B cell (primary cell): Measurements from ENCODE around the gene RASGRP2. TPM values are rescaled to one million over a fixed set of nuclear protein-coding genes. Genes with fewer than 3 reads are reported as not detected.
A peak's percentile ranks its signal among the peaks of the same experiment; 100 is the strongest.

Experiments used
- ATAC-seq: fragments of 200-7000 bp; cut with Tn5 transposase; one replicate; pipeline ENCODE4 v1.10.0; 2021; ENCODE audit warnings: low read depth, mild to moderate bottlenecking, moderate number of reproducible peaks, moderate library complexity
- CTCF ChIA-PET: fragments of 350-600 bp; sonication (Branson Sonifier 250); formaldehyde crosslinking; loops from one replicate; lab custom pipeline; 2021; ENCODE audit warnings: antibody characterized with exemption, inconsistent platforms; lab: Charles Lee
- POLR2A ChIA-PET: fragments of 350-600 bp; sonication (Branson Sonifier 250); formaldehyde crosslinking; loops from one replicate; lab custom pipeline; 2021; ENCODE audit warnings: antibody characterized with exemption; lab: Charles Lee
- DNase-seq: peaks from one replicate; pipeline ENCODE4 v3.0.0; 2013
- H2AFZ ChIP-seq: 2 replicates; pipeline ENCODE4 v1.6.1; 2012; ENCODE audit warnings: mild to moderate bottlenecking, low read depth, low read length; ENCODE audit not compliant: insufficient read depth, poor library complexity, severe bottlenecking
- H3K27ac ChIP-seq, 2 donors: 1 replicate in 1 of 2; 2 replicates in 1 of 2; pipeline ENCODE4 v1.5.1; 2012 to 2013; ENCODE audit warnings: low read length in 2 of 2, mild to moderate bottlenecking in 2 of 2, moderate library complexity in 1 of 2
- H3K27me3 ChIP-seq, 4 experiments: fragments of 200-600 bp in 1 of 4; sonication (generic) in 1 of 4; replicated peaks in 1 of 4; 1 replicate in 2 of 4; 2 replicates in 2 of 4; pipeline versions ENCODE4 v1.6.1 to v1.7.0; 2013 to 2016; ENCODE audit warnings: low read length in 3 of 4, mild to moderate bottlenecking in 2 of 4, mixed read lengths in 1 of 4, moderate library complexity in 1 of 4; ENCODE audit not compliant: insufficient read depth in 4 of 4, control insufficient read depth in 3 of 4; ENCODE audit errors: control extremely low read depth in 1 of 4
- H3K36me3 ChIP-seq, 2 experiments: replicated peaks in 1 of 2; 1 replicate in 1 of 2; 2 replicates in 1 of 2; pipeline versions ENCODE4 v1.6.1 to v1.7.1; 2013; ENCODE audit warnings: low read length in 1 of 2; ENCODE audit not compliant: insufficient read depth in 2 of 2, control insufficient read depth in 1 of 2; ENCODE audit errors: control extremely low read depth in 1 of 2, extremely low read depth in 1 of 2
- H3K4me1 ChIP-seq, 2 donors: fragments of 200-600 bp in 1 of 2; sonication (generic) in 1 of 2; 1 replicate in 1 of 2; 2 replicates in 1 of 2; pipeline versions ENCODE4 v1.5.1 to v1.6.1; 2013 to 2017; ENCODE audit warnings: low read length in 2 of 2; ENCODE audit not compliant: control insufficient read depth in 2 of 2, insufficient read depth in 2 of 2
- H3K4me2 ChIP-seq: replicated peaks from 2 replicates; pipeline ENCODE3; 2012; ENCODE audit warnings: mild to moderate bottlenecking, low read depth, low read length; ENCODE audit not compliant: poor library complexity, severe bottlenecking
- H3K4me3 ChIP-seq, 5 experiments: fragments of 200-600 bp in 1 of 5; sonication (generic) in 1 of 5; 1 replicate in 3 of 5; 2 replicates in 2 of 5; pipeline versions ENCODE4 v1.5.1 to v1.7.0; 2011 to 2016; ENCODE audit warnings: low read length in 4 of 5, mild to moderate bottlenecking in 4 of 5, low read depth in 2 of 5, control low read depth in 1 of 5, moderate library complexity in 1 of 5; ENCODE audit not compliant: insufficient read depth in 1 of 5; ENCODE audit errors: control extremely low read depth in 1 of 5, extremely low read depth in 1 of 5
- H3K79me2 ChIP-seq: fragments of 200-600 bp; sonication (generic); one replicate; pipeline ENCODE4 v1.6.0; 2016; ENCODE audit warnings: low read length; ENCODE audit not compliant: control insufficient read depth, insufficient read depth
- H3K9ac ChIP-seq: fragments of 200-600 bp; sonication (generic); 2 replicates; pipeline ENCODE4 v1.6.1; 2017; ENCODE audit warnings: mild to moderate bottlenecking, low read length, moderate library complexity
- H3K9me3 ChIP-seq, 3 donors: one replicate each; pipeline versions ENCODE4 v1.6.1 to v1.7.1; 2013; ENCODE audit warnings: low read length in 2 of 3; ENCODE audit not compliant: control insufficient read depth in 2 of 3, insufficient read depth in 1 of 3; ENCODE audit errors: control extremely low read depth in 1 of 3
- H4K20me1 ChIP-seq: 2 replicates; pipeline ENCODE4 v1.6.0; 2012; ENCODE audit warnings: mild to moderate bottlenecking, low read length; ENCODE audit not compliant: insufficient read depth, control insufficient read depth, poor library complexity, severe bottlenecking
- H3K27ac Mint-ChIP-seq: one replicate; pipeline ENCODE4 v1.8.0; 2021; ENCODE audit warnings: mixed read lengths
- H3K27me3 Mint-ChIP-seq: one replicate; pipeline ENCODE4 v1.8.0; 2021; ENCODE audit warnings: mixed read lengths
- H3K4me1 Mint-ChIP-seq: one replicate; pipeline ENCODE4 v1.8.0; 2021; ENCODE audit warnings: mixed read lengths
- H3K4me3 Mint-ChIP-seq: one replicate; pipeline ENCODE4 v1.8.0; 2021; ENCODE audit warnings: mixed read lengths
- H3K9me3 Mint-ChIP-seq: one replicate; pipeline ENCODE4 v1.8.0; 2022; ENCODE audit warnings: mixed read lengths; ENCODE audit not compliant: insufficient read depth
- EZH2 ChIP-seq: IDR thresholded peaks from 2 replicates; pipeline ENCODE4 v1.6.1; 2012; ENCODE audit warnings: borderline replicate concordance, low read depth, mild to moderate bottlenecking, moderate library complexity, low read length; ENCODE audit not compliant: insufficient read depth, poor library complexity, severe bottlenecking
- WGBS: methylation state at CpG from one replicate; pipeline ENCODE4 v1.1.5; 2013; ENCODE audit warnings: missing lambda C conversion rate; ENCODE audit not compliant: insufficient coverage; 5-methylcytosine and 5-hydroxymethylcytosine counted together
- intact Hi-C: fragments of 100-400 bp; cut with micrococcal nuclease; formaldehyde crosslinking; loops from one replicate; pipeline ENCODE4 v1.10.0; 2022
- polyA plus RNA-seq: library from polyadenylated mRNA; depleted of rRNA; stranded (reverse); fragments of >200 nt; gene quantifications from 2 replicates; pipeline ENCODE4 v1.2.3, GENCODE V29; 2012
- total RNA-seq, 2 donors: library from RNA; stranded (reverse); fragments of 120-200 nt in 1 of 2; gene quantifications; 1 replicate in 1 of 2; 2 replicates in 1 of 2; pipeline versions ENCODE4 v1.2.3 to v1.2.4, GENCODE V29; 2013 to 2022
- TF ChIP-seq, protein P1 (sequence below): fragments of 200-600 bp; IDR thresholded peaks from one replicate; pipeline ENCODE4 v1.8.0; 2022; ENCODE audit warnings: antibody characterized with exemption, mild to moderate bottlenecking

The RASGRP2 gene
- total and polyA plus RNA-seq, 2 donors (not counting 1 experiment from before 2014, with no cell fraction given) = 628 to 1,139 TPM

- H3K27ac ChIP-seq = peak overlapping the region in 1 of 2 donors; percentile 34
- Mint-ChIP-seq H3K4me3 (no peak overlapping the region), H3K9me3 (no peaks in the 10 kb centered on the region), H3K27ac (peak overlapping the region; percentile 91), H3K4me1 (peaks cover 53% of the 10 kb centered on the region), H3K27me3 (no peaks in the 10 kb centered on the region)
- no peak for TF ChIP-seq EZH2
- TF ChIP-seq, protein P1, sequence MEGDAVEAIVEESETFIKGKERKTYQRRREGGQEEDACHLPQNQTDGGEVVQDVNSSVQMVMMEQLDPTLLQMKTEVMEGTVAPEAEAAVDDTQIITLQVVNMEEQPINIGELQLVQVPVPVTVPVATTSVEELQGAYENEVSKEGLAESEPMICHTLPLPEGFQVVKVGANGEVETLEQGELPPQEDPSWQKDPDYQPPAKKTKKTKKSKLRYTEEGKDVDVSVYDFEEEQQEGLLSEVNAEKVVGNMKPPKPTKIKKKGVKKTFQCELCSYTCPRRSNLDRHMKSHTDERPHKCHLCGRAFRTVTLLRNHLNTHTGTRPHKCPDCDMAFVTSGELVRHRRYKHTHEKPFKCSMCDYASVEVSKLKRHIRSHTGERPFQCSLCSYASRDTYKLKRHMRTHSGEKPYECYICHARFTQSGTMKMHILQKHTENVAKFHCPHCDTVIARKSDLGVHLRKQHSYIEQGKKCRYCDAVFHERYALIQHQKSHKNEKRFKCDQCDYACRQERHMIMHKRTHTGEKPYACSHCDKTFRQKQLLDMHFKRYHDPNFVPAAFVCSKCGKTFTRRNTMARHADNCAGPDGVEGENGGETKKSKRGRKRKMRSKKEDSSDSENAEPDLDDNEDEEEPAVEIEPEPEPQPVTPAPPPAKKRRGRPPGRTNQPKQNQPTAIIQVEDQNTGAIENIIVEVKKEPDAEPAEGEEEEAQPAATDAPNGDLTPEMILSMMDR = no peak
- H3K4me2 ChIP-seq = no peak overlapping the region
- no peaks in the 10 kb centered on the region for H3K27me3 ChIP-seq
- no peak for ATAC-seq
- DNase-seq = no peak
- H3K4me3 ChIP-seq = no peak overlapping the region
- CTCF ChIA-PET = interaction anchor here (0.6 kb wide), 1 partner anchor 20 kb away, joined by 3 read pairs; no protein-coding TSS in a partner anchor
- H3K36me3 ChIP-seq = peaks cover 0 to 34% of the 10 kb centered on the region in 2 experiments
- H3K79me2 ChIP-seq = peaks cover 69% of the 10 kb centered on the region
- intact Hi-C loops = no loop called here
- no peak overlapping the region for H2AFZ ChIP-seq
- H3K9ac ChIP-seq = no peak overlapping the region
- peaks cover 46 to 61% of the 10 kb centered on the region in 2 donors for H3K4me1 ChIP-seq
- H4K20me1 ChIP-seq = peaks cover 9% of the 10 kb centered on the region
- POLR2A ChIA-PET = interaction anchor here (0.9 to 8.8 kb wide), 2 partner anchors 13 to 19 kb away, joined by 3 to 175 read pairs; partner anchors contain the start of genes RASGRP2 and SF1
- 91% methylated on average over 18 of the region's 21 CpGs for WGBS
- no peaks in the 10 kb centered on the region for H3K9me3 ChIP-seq
Observed at GRCh38 chr11:64759131-64759721, 15.3 kb upstream of the RASGRP2 start.

- no peak for TF ChIP-seq EZH2
- TF ChIP-seq, protein P1 = no peak
- DNase-seq = no peak
- CTCF ChIA-PET = interaction anchor here (2.0 kb wide), 1 partner anchor 11 kb away, joined by 5 read pairs; no protein-coding TSS in a partner anchor
- Mint-ChIP-seq H3K4me1 (peaks cover 46% of the 10 kb centered on the region), H3K4me3 (no peak overlapping the region), H3K27me3 (no peaks in the 10 kb centered on the region), H3K27ac (peak overlapping the region; percentile 91), H3K9me3 (no peaks in the 10 kb centered on the region)
- peaks cover 7% of the 10 kb centered on the region for H4K20me1 ChIP-seq
- peak overlapping the region in 1 of 2 donors; percentile 34 for H3K27ac ChIP-seq
- no peak for ATAC-seq
- H3K9ac ChIP-seq = no peak overlapping the region
- H3K9me3 ChIP-seq = no peaks in the 10 kb centered on the region
- H2AFZ ChIP-seq = no peak overlapping the region
- peaks cover 75% of the 10 kb centered on the region for H3K79me2 ChIP-seq
- POLR2A ChIA-PET = interaction anchor here (8.8 kb wide), 1 partner anchor 12 kb away, joined by 175 read pairs; the partner anchor contains the start of gene RASGRP2
- H3K27me3 ChIP-seq = no peaks in the 10 kb centered on the region
- WGBS = 94% methylated on average over 12 of the region's 15 CpGs
- intact Hi-C loops = no loop called here
- peaks cover 0 to 31% of the 10 kb centered on the region in 2 experiments for H3K36me3 ChIP-seq
- peaks cover 38 to 54% of the 10 kb centered on the region in 2 donors for H3K4me1 ChIP-seq
- H3K4me3 ChIP-seq = no peak overlapping the region
- H3K4me2 ChIP-seq = no peak overlapping the region
Observed at GRCh38 chr11:64758330-64759079, 14.6 kb upstream of the RASGRP2 start.
